GM12878 (cell line): ENCODE results near the gene CST2. TPM values are rescaled to one million over a fixed set of nuclear protein-coding genes. Genes with fewer than 3 reads are reported as not detected.
"Not testable (repeated sequence)": the region's sequence is repeated elsewhere in the genome, so short reads cannot be mapped to it uniquely, and the experiment has no call there.

Source experiments
- ATAC-seq: fragments of 200-7000 bp; cut with Tn5 transposase; 3 replicates; pipeline ENCODE4 v1.9.1; 2020; ENCODE audit warnings: mild to moderate bottlenecking, moderate library complexity
- BruUV-seq: library from RNA; stranded (reverse); fragments of 400-500 nt; replicated peaks from 2 replicates; lab custom pipeline; 2021; lab: Mats Ljungman, UMichigan
- CTCF ChIA-PET: fragments of 300-600 bp; sonication (Branson Sonifier 250); formaldehyde crosslinking; extraction: SDS; loops from one replicate; lab custom pipeline; 2021; ENCODE audit warnings: inconsistent platforms; lab: Yijun Ruan, JAX
- POLR2A ChIA-PET: fragments of 350-600 bp; formaldehyde crosslinking; extraction: SDS; loops from one replicate; lab custom pipeline; 2021; ENCODE audit warnings: inconsistent platforms; lab: Charles Lee
- RAD21 ChIA-PET: fragments of 300-600 bp; sonication (Branson Sonifier 250); formaldehyde crosslinking; loops from one replicate; lab custom pipeline; 2023; ENCODE audit warnings: antibody characterized with exemption; ENCODE audit not compliant: unreplicated experiment; lab: Charles Lee
- SMC1A ChIA-PET: fragments of 300-600 bp; sonication (Branson Sonifier 250); formaldehyde crosslinking; loops from one replicate; lab custom pipeline; 2023; ENCODE audit not compliant: unreplicated experiment, uncharacterized antibody; lab: Charles Lee
- DNase-seq: peaks from one replicate; pipeline ENCODE4 v3.0.0-alpha.2; 2011; ENCODE audit warnings: low read depth, low spot score
- FAIRE-seq: peaks from 3 replicates; lab custom pipeline; 2011; peaks lifted over from hg19 to GRCh38; lab: Jason Lieb, UNC
- H2AFZ ChIP-seq: 2 replicates; pipeline ENCODE4 v1.6.0; 2011; ENCODE audit warnings: low read depth, low read length, control low read depth; ENCODE audit not compliant: control insufficient read depth
- H3K27ac ChIP-seq: 2 replicates; pipeline ENCODE4 v1.5.1; 2011; ENCODE audit warnings: control low read depth; ENCODE audit not compliant: control insufficient read depth, insufficient read depth
- H3K27me3 ChIP-seq, 2 experiments: replicated peaks in 1 of 2; 2 replicates each; pipeline versions ENCODE4 v1.6.0 to v1.6.1; 2011; ENCODE audit warnings: low read length in 1 of 2; ENCODE audit not compliant: control insufficient read depth in 2 of 2, insufficient read depth in 2 of 2
- H3K36me3 ChIP-seq, 2 experiments: 2 replicates each; pipeline ENCODE4 v1.5.1; 2011; ENCODE audit warnings: low read length in 1 of 2; ENCODE audit not compliant: control insufficient read depth in 2 of 2, insufficient read depth in 2 of 2
- H3K4me1 ChIP-seq: 2 replicates; pipeline ENCODE4 v1.6.1; 2011; ENCODE audit warnings: mild to moderate bottlenecking, low read length, moderate library complexity, mixed read lengths; ENCODE audit not compliant: control insufficient read depth, insufficient read depth
- H3K4me2 ChIP-seq: 2 replicates; pipeline ENCODE4 v1.6.0; 2011; ENCODE audit warnings: control low read depth; ENCODE audit not compliant: control insufficient read depth, insufficient read depth
- H3K4me3 ChIP-seq: fragments of 200-600 bp; sonication (generic); 2 replicates; pipeline ENCODE4 v1.5.1; 2016
- H3K79me2 ChIP-seq: 2 replicates; pipeline ENCODE4 v1.6.0; 2011; ENCODE audit warnings: low read length; ENCODE audit not compliant: control insufficient read depth, insufficient read depth
- H3K9ac ChIP-seq: 2 replicates; pipeline ENCODE4 v1.8.0; 2011; ENCODE audit warnings: low read length, control low read depth, mixed read lengths; ENCODE audit not compliant: control insufficient read depth, insufficient read depth
- H3K9me3 ChIP-seq: replicated peaks from 3 replicates; pipeline ENCODE4 v1.5.1; 2011; ENCODE audit warnings: mild to moderate bottlenecking, low read length; ENCODE audit not compliant: control insufficient read depth, insufficient read depth
- H4K20me1 ChIP-seq: 2 replicates; pipeline ENCODE4 v1.6.0; 2011; ENCODE audit not compliant: control insufficient read depth, insufficient read depth
- CEBPB ChIP-seq, 2 experiments: fragments of 150-350 bp in 1 of 2; IDR thresholded peaks; 2 replicates each; pipeline ENCODE4 v1.6.1; 2012 to 2014; ENCODE audit warnings: low read depth in 2 of 2, low read length in 2 of 2, borderline replicate concordance in 1 of 2, inconsistent platforms in 1 of 2
- CREB1 ChIP-seq: IDR thresholded peaks from 2 replicates; pipeline ENCODE4 v1.6.1; 2012; ENCODE audit warnings: low read depth, mild to moderate bottlenecking, inconsistent platforms
- FOXK2 ChIP-seq: fragments of 450-650 bp; IDR thresholded peaks from 2 replicates; pipeline ENCODE4 v1.6.1; 2017; ENCODE audit warnings: mild to moderate bottlenecking, moderate library complexity
- HCFC1 ChIP-seq: fragments of 150-350 bp; IDR thresholded peaks from 2 replicates; pipeline ENCODE4 v1.6.1; 2014; ENCODE audit warnings: low read length
- IKZF2 ChIP-seq, 2 experiments: fragments of 450-650 bp; IDR thresholded peaks; 2 replicates each; pipeline ENCODE4 v1.6.1; 2017; ENCODE audit warnings: mild to moderate bottlenecking in 2 of 2, moderate library complexity in 2 of 2
- IRF5 ChIP-seq: fragments of 450-650 bp; IDR thresholded peaks from 2 replicates; pipeline ENCODE4 v1.6.1; 2017; ENCODE audit warnings: borderline replicate concordance
- KAT2A ChIP-seq: conservative IDR thresholded peaks from 2 replicates; pipeline ENCODE4 v1.6.1; 2011; ENCODE audit warnings: low read depth, low read length; ENCODE audit not compliant: control insufficient read depth
- NFYA ChIP-seq: IDR thresholded peaks from 2 replicates; pipeline ENCODE4 v1.6.1; 2011; ENCODE audit warnings: low read depth, mild to moderate bottlenecking, low read length, improper control_type of control experiment, borderline replicate concordance
- NRF1 ChIP-seq: conservative IDR thresholded peaks from 2 replicates; pipeline ENCODE4 v1.6.1; 2011; ENCODE audit warnings: mild to moderate bottlenecking, low read depth, low read length, improper control_type of control experiment
- STAT1 ChIP-seq: fragments of 450-650 bp; conservative IDR thresholded peaks from 2 replicates; pipeline ENCODE4 v1.6.1; 2014; ENCODE audit warnings: antibody characterized with exemption, mild to moderate bottlenecking
- USF2 ChIP-seq: IDR thresholded peaks from 2 replicates; pipeline ENCODE4 v1.6.1; 2011; ENCODE audit warnings: low read depth, low read length, improper control_type of control experiment, borderline replicate concordance
- YBX1 ChIP-seq: fragments of 450-650 bp; IDR thresholded peaks from 2 replicates; pipeline ENCODE4 v1.6.1; 2016; ENCODE audit warnings: antibody characterized with exemption
- ZNF384 ChIP-seq: IDR thresholded peaks from 2 replicates; pipeline ENCODE4 v1.6.1; 2012; ENCODE audit warnings: low read depth, mild to moderate bottlenecking, low read length, improper control_type of control experiment, borderline replicate concordance
- ZNF622 ChIP-seq: fragments of 450-650 bp; IDR thresholded peaks from 2 replicates; pipeline ENCODE4 v1.6.1; 2017; ENCODE audit warnings: mild to moderate bottlenecking, inconsistent platforms
- WGBS: methylation state at CpG from one replicate; pipeline ENCODE4 v1.1.6; 2016; ENCODE audit warnings: low lambda C conversion rate; ENCODE audit not compliant: insufficient replicate concordance, insufficient coverage; ENCODE audit errors: missing lambda C conversion rate; 5-methylcytosine and 5-hydroxymethylcytosine counted together
- in situ Hi-C: fragments of 300-500 bp; cut with MboI; formaldehyde crosslinking; loops from 9 replicates; pipeline ENCODE4 v1.14.3; 2018; ENCODE audit warnings: mixed read lengths
- intact Hi-C: fragments of 100-400 bp; cut with micrococcal nuclease; formaldehyde crosslinking; loops from one replicate; pipeline ENCODE4 v1.14.2; 2022; ENCODE audit not compliant: unreplicated experiment
- polyA plus RNA-seq, 11 experiments: library from polyadenylated mRNA; depleted of rRNA in 4 of 11; unstranded in 6 of 11; stranded (reverse) in 5 of 11; fragments of >200 nt; fragmentation: Nextera tagmentation in 4 of 11; fragmentation: Illumina TruSeq in 1 of 11; extraction: Ambion mirVana in 4 of 11; extraction: Trizol in 1 of 11; gene quantifications; 1 replicate in 1 of 11; 2 replicates in 10 of 11; pipeline versions ENCODE4 v1.2.1 to v1.2.3, GENCODE V29; 2011 to 2016; ENCODE audit warnings: inconsistent platforms in 2 of 11, missing spikeins in 2 of 11, low read depth in 1 of 11
- total RNA-seq, 4 experiments: library from RNA; depleted of rRNA in 3 of 4; stranded (reverse); fragments of >200 nt in 3 of 4; fragmentation: Illumina TruSeq in 1 of 4; extraction: Trizol in 1 of 4; gene quantifications; 2 replicates each; pipeline versions ENCODE4 v1.2.1 to v1.2.3, GENCODE V29; 2013 to 2021

Gene CST2
- total and polyA plus RNA-seq, 10 of the 15 experiments (the other 5 are each of a cell fraction or from before 2014, with no cell fraction given): not detected

- H3K79me2 ChIP-seq, FAIRE-seq, H3K4me1 ChIP-seq, intact Hi-C loops, H3K36me3 ChIP-seq, in situ Hi-C loops, H3K9ac ChIP-seq, H3K27ac ChIP-seq, H4K20me1 ChIP-seq, H3K4me3 ChIP-seq, H2AFZ ChIP-seq, DNase-seq, BruUV-seq, CTCF ChIA-PET, RAD21 ChIA-PET, H3K4me2 ChIP-seq, H3K9me3 ChIP-seq, ATAC-seq, POLR2A ChIA-PET, SMC1A ChIA-PET, H3K27me3 ChIP-seq: not testable (repeated sequence)
- 17% methylated on average over 2 of the region's 2 CpGs for WGBS
Observed at GRCh38 chr20:23810349-23810748, 16.2 kb downstream of the CST2 start.

- H4K20me1 ChIP-seq: no peaks in the 10 kb centered on the region
- intact Hi-C loops: no loop called here
- H3K9ac ChIP-seq: no peak overlapping the region
- H3K27me3 ChIP-seq: no peaks in the 10 kb centered on the region
- H3K4me1 ChIP-seq: no peaks in the 10 kb centered on the region
- no peaks in the 10 kb centered on the region for H3K9me3 ChIP-seq
- BruUV-seq: no TSS peak
- no peaks in the 10 kb centered on the region for H3K79me2 ChIP-seq
- ATAC-seq (no peak), DNase-seq (no peak), FAIRE-seq (no peak)
- in situ Hi-C loops: loop anchor here (10.0 kb wide), 1 partner anchor 64 kb away; no protein-coding TSS in a partner anchor
- H3K4me2 ChIP-seq: no peak overlapping the region
- no peaks in the 10 kb centered on the region for H3K36me3 ChIP-seq
- ChIA-PET CTCF (no interaction called here), RAD21 (no interaction called here), POLR2A (no interaction called here), SMC1A (no interaction called here)
- no peak overlapping the region for H2AFZ ChIP-seq
- H3K27ac ChIP-seq: no peak overlapping the region
- WGBS: 87% methylated on average over 3 of the region's 3 CpGs
- no peak overlapping the region for H3K4me3 ChIP-seq
- TF ChIP-seq NRF1 (no peak), STAT1 (no peak), ZNF622 (no peak), CEBPB (IDR thresholded peaks at IDR 0.05; ENCODE audit: borderline replicate concordance in 1 of 2, low read depth in 2 of 2, low read length in 2 of 2) (no peak), IKZF2 (IDR thresholded peaks at IDR 0.05) (no peak), FOXK2 (no peak), KAT2A (no peak), IRF5 (no peak), YBX1 (no peak), CREB1 (no peak), USF2 (no peak), NFYA (no peak), ZNF384 (no peak), HCFC1 (no peak)
Observed at GRCh38 chr20:23800865-23801264, 25.7 kb downstream of the CST2 start.
